ENCODE results near the gene POLR1G.

DNA sequence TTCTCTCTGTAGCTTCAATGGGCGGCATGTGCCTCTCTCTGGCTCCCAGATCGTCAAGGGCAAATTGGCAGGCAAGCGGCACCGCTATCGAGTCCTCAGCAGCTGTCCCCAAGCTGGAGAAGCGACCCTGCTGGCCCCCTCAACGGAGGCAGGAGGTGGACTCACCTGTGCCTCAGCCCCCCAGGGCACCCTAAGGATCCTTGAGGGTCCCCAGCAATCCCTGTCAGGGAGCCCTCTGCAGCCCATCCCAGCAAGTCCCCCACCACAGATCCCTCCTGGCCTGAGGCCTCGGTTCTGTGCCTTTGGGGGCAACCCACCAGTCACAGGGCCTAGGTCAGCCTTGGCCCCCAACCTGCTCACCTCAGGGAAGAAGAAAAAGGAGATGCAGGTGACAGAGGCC, 1.7 kb downstream of the POLR1G start:
- TF ChIP-seq, protein P1, sequence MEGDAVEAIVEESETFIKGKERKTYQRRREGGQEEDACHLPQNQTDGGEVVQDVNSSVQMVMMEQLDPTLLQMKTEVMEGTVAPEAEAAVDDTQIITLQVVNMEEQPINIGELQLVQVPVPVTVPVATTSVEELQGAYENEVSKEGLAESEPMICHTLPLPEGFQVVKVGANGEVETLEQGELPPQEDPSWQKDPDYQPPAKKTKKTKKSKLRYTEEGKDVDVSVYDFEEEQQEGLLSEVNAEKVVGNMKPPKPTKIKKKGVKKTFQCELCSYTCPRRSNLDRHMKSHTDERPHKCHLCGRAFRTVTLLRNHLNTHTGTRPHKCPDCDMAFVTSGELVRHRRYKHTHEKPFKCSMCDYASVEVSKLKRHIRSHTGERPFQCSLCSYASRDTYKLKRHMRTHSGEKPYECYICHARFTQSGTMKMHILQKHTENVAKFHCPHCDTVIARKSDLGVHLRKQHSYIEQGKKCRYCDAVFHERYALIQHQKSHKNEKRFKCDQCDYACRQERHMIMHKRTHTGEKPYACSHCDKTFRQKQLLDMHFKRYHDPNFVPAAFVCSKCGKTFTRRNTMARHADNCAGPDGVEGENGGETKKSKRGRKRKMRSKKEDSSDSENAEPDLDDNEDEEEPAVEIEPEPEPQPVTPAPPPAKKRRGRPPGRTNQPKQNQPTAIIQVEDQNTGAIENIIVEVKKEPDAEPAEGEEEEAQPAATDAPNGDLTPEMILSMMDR (conservative IDR thresholded peaks at IDR 0.05; ENCODE audit: low read length) = no peak
- TF ChIP-seq EZH2phosphoT487 (IDR thresholded peaks at IDR 0.05; ENCODE audit: borderline replicate concordance) = no peak

Measured in Loucy (cell line).